Fibroblast of lung (primary cell): ENCODE data around the gene TNS1. TPM values are rescaled to one million over a fixed set of nuclear protein-coding genes. Genes with fewer than 3 reads are reported as not detected.

ENCODE experiments used
- DNase-seq, 2 donors: peaks; one replicate each; pipeline versions ENCODE4 v3.0.0 to v3.0.0-alpha.2; 2010; ENCODE audit warnings: low read depth in 2 of 2
- H2AFZ ChIP-seq: 2 replicates; pipeline ENCODE4 v1.5.1; 2012; ENCODE audit warnings: low read length, control low read depth, inconsistent platforms
- H3K27ac ChIP-seq: 2 replicates; pipeline ENCODE4 v1.5.1; 2011; ENCODE audit warnings: low read length, control low read depth; ENCODE audit not compliant: insufficient read depth
- H3K27me3 ChIP-seq: 2 replicates; pipeline ENCODE4 v1.5.1; 2011; ENCODE audit warnings: mild to moderate bottlenecking, low read length; ENCODE audit not compliant: control insufficient read depth, insufficient read depth
- H3K36me3 ChIP-seq: 2 replicates; pipeline ENCODE4 v1.5.1; 2011; ENCODE audit warnings: low read length; ENCODE audit not compliant: control insufficient read depth, insufficient read depth
- H3K4me1 ChIP-seq: 2 replicates; pipeline ENCODE4 v1.5.1; 2011; ENCODE audit warnings: low read length; ENCODE audit not compliant: control insufficient read depth, insufficient read depth; ENCODE audit errors: extremely low read depth
- H3K4me2 ChIP-seq: 2 replicates; pipeline ENCODE4 v1.5.1; 2011; ENCODE audit warnings: low read length, control low read depth; ENCODE audit not compliant: insufficient read depth; ENCODE audit errors: extremely low read depth
- H3K4me3 ChIP-seq, 4 experiments: fragments of 200-600 bp in 1 of 4; sonication (generic) in 1 of 4; replicated peaks in 1 of 4; 2 replicates each; pipeline ENCODE4 v1.5.1; 2011 to 2016; ENCODE audit warnings: low read length in 4 of 4, low read depth in 3 of 4, mild to moderate bottlenecking in 3 of 4, control low read depth in 2 of 4, inconsistent platforms in 1 of 4, mixed read lengths in 1 of 4; ENCODE audit not compliant: insufficient read depth in 1 of 4; ENCODE audit errors: control extremely low read depth in 1 of 4
- H3K79me2 ChIP-seq: 2 replicates; pipeline ENCODE4 v1.5.1; 2012; ENCODE audit warnings: mild to moderate bottlenecking, low read length, inconsistent platforms; ENCODE audit not compliant: control insufficient read depth, insufficient read depth
- H3K9ac ChIP-seq: 2 replicates; pipeline ENCODE4 v1.5.1; 2011; ENCODE audit warnings: mild to moderate bottlenecking, low read length, control low read depth; ENCODE audit not compliant: insufficient read depth
- H3K9me3 ChIP-seq: 2 replicates; pipeline ENCODE4 v1.5.1; 2012; ENCODE audit warnings: low read depth, low read length; ENCODE audit not compliant: control insufficient read depth, insufficient read depth
- H4K20me1 ChIP-seq: 2 replicates; pipeline ENCODE4 v1.5.1; 2011; ENCODE audit warnings: low read length; ENCODE audit not compliant: control insufficient read depth, insufficient read depth; ENCODE audit errors: extremely low read depth
- EZH2 ChIP-seq: IDR thresholded peaks from 2 replicates; pipeline ENCODE4 v1.5.1; 2012; ENCODE audit warnings: low read length, control low read depth, mild to moderate bottlenecking; ENCODE audit errors: missing control alignments
- polyA minus RNA-seq: library from RNA; depleted of rRNA, polyadenylated mRNA; stranded (reverse); fragments of >200 nt; gene quantifications from 2 replicates; pipeline ENCODE4 v1.2.3, GENCODE V29; 2011; ENCODE audit warnings: low replicate concordance
- polyA plus RNA-seq, 2 donors: library from polyadenylated mRNA; depleted of rRNA in 1 of 2; stranded (reverse) in 1 of 2; unstranded in 1 of 2; fragments of >200 nt; gene quantifications; 2 replicates each; pipeline ENCODE4 v1.2.1, GENCODE V29; 2011 to 2012; ENCODE audit warnings: missing spikeins in 1 of 2
- total RNA-seq: library from RNA; depleted of rRNA; stranded (reverse); fragments of >200 nt; gene quantifications from 2 replicates; pipeline ENCODE4 v1.2.1, GENCODE V29; 2014
- TF ChIP-seq, protein P1 (sequence below), 2 donors: IDR thresholded peaks in 1 of 2; conservative IDR thresholded peaks in 1 of 2; 1 replicate in 1 of 2; 2 replicates in 1 of 2; pipeline ENCODE4 v1.5.1; 2011 to 2012; ENCODE audit warnings: low read length in 2 of 2, control low read depth in 1 of 2, inconsistent platforms in 1 of 2, low read depth in 1 of 2, mild to moderate bottlenecking in 1 of 2

The TNS1 gene
- total RNA-seq (44.4 and 49.1 TPM in 2 replicates), polyA plus RNA-seq (13.9 and 47.1 TPM in 2 replicates), polyA minus RNA-seq (212 and 695 TPM in 2 replicates)
- 24.7 and 106 TPM in 2 replicates for polyA plus RNA-seq (2012)

DNA sequence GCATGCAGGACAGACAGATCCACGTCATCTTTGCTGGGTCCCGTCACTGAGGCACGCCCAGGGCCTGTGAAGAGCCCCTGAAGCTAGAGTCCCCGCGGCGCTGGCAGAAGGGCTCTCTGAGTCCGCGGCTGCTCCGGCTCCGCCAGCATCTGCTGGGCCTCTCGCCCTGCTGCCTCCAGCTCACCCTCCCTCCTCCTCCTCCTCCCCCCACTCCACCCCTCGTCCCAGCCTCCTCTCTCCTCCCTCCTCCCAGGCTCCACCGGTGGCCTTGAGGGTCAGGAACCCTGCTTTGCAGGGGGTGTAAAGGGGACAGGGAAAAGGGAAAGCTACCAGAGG is at the start of gene TNS1:
Gene TNS1, minus strand, starts transcription at position 151 of the 336 bp plus-strand sequence. Its CDS starts 123 bp downstream, at position 28.
- DNase-seq, result peak; percentile 61 to 66
- Histone ChIP-seq H3K4me2 (peak within 1 kb of the TSS; percentile 83), H2AFZ (no peak within 1 kb of the TSS), H3K4me1 (peaks cover 6% of the 10 kb centered on the region), H3K4me3 (peak within 1 kb of the TSS; percentile 27 to 83 (median 62)), H3K36me3 (no peaks in the 10 kb centered on the region), H4K20me1 (peaks cover 1% of the 10 kb centered on the region), H3K79me2 (peaks cover 35% of the 10 kb centered on the region), H3K9ac (peak within 1 kb of the TSS; percentile 48), H3K9me3 (no peaks in the 10 kb centered on the region), H3K27me3 (no peaks in the 10 kb centered on the region), H3K27ac (peak within 1 kb of the TSS; percentile 79)
- TF ChIP-seq, protein P1, sequence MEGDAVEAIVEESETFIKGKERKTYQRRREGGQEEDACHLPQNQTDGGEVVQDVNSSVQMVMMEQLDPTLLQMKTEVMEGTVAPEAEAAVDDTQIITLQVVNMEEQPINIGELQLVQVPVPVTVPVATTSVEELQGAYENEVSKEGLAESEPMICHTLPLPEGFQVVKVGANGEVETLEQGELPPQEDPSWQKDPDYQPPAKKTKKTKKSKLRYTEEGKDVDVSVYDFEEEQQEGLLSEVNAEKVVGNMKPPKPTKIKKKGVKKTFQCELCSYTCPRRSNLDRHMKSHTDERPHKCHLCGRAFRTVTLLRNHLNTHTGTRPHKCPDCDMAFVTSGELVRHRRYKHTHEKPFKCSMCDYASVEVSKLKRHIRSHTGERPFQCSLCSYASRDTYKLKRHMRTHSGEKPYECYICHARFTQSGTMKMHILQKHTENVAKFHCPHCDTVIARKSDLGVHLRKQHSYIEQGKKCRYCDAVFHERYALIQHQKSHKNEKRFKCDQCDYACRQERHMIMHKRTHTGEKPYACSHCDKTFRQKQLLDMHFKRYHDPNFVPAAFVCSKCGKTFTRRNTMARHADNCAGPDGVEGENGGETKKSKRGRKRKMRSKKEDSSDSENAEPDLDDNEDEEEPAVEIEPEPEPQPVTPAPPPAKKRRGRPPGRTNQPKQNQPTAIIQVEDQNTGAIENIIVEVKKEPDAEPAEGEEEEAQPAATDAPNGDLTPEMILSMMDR (conservative IDR thresholded peaks at IDR 0.05 in 1 of 2, IDR thresholded peaks at IDR 0.05 in 1 of 2; ENCODE audit: low read depth in 1 of 2, low read length in 2 of 2), result no peak
- no peak for TF ChIP-seq EZH2

DNA sequence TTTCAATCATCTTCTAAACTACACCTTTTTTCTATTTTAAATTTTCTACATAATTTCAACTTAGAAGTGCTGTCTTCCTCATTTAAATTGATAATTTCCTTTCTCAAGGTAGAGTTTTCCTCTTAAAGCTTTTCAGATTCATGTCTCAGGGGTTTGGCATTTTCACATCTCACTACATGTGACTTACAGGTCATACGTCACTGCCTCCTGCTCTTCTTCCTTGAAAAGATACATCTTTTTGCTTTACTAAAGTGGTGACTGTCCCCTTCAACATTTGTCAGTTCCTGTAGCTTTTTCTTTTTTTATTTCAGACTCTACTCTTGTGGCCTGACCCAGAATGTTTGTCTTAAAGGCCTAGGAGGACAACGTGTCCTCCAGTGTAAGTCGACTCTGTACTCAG is 49.1 kb upstream of the TNS1 start:
- Histone ChIP-seq H3K4me3 (no peak overlapping the region), H3K9me3 (no peaks in the 10 kb centered on the region), H3K79me2 (no peaks in the 10 kb centered on the region), H3K9ac (no peak overlapping the region), H4K20me1 (no peaks in the 10 kb centered on the region), H3K4me2 (no peak overlapping the region), H2AFZ (no peak overlapping the region), H3K36me3 (no peaks in the 10 kb centered on the region), H3K27me3 (peaks cover 14% of the 10 kb centered on the region), H3K27ac (no peak overlapping the region), H3K4me1 (no peaks in the 10 kb centered on the region)
- TF ChIP-seq, protein P1 (conservative IDR thresholded peaks at IDR 0.05 in 1 of 2, IDR thresholded peaks at IDR 0.05 in 1 of 2; ENCODE audit: low read depth in 1 of 2, low read length in 2 of 2), result no peak
- no peak for TF ChIP-seq EZH2
- DNase-seq, result no peak

DNA sequence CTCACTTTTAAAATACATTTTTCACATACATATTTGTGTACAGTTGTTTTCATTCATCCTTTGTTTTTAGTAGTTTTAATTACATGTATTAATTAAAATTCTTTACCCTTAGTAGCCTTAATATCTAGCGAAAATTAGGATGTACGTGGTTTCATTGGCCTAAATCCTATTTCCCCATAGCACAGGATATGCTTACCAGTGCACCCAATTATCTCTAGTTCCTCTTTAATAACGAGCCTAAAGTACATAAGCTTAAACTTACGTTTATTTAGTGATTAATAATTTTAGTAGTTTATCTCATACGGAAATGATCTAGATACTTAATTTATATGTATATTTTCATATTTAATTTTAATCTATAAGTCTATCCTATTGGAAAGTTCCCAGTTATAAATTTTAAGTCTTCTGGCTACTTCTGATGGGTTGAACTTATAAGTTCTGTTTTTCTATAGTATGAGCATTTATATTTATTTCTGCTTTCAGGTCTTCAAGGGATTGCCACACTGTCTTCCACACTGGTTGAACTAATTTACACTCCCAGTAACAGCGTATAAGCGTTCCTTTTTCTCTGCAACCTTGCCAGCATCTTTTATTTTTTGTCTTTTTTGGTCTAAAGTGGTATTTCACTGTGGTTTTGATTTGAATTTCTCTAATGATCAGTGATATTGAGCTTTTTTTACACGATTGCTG is 44.9 kb upstream of the TNS1 start:
- no peaks in the 10 kb centered on the region for H3K36me3 ChIP-seq
- H3K79me2 ChIP-seq, result no peaks in the 10 kb centered on the region
- TF ChIP-seq, protein P1 (conservative IDR thresholded peaks at IDR 0.05 in 1 of 2, IDR thresholded peaks at IDR 0.05 in 1 of 2; ENCODE audit: low read depth in 1 of 2, low read length in 2 of 2), result no peak
- TF ChIP-seq EZH2, result no peak
- no peak overlapping the region for H3K27ac ChIP-seq
- H3K4me2 ChIP-seq, result no peak overlapping the region
- H2AFZ ChIP-seq, result no peak overlapping the region
- H3K9me3 ChIP-seq, result no peaks in the 10 kb centered on the region
- DNase-seq, result no peak
- no peaks in the 10 kb centered on the region for H3K4me1 ChIP-seq
- H3K4me3 ChIP-seq, result no peak overlapping the region
- no peaks in the 10 kb centered on the region for H4K20me1 ChIP-seq
- peaks cover 17% of the 10 kb centered on the region for H3K27me3 ChIP-seq
- H3K9ac ChIP-seq, result no peak overlapping the region
